ENCODE measurements around the gene P2RY2. TPM values are rescaled to one million over a fixed set of nuclear protein-coding genes. Genes with fewer than 3 reads are reported as not detected.
A peak's percentile ranks its signal among the peaks of the same experiment; 100 is the strongest.

The P2RY2 gene
- total RNA-seq, 2 experiments from 2014 or later, result not detected

- H3K4me1 ChIP-seq (ENCODE audit: insufficient read depth, low read length), result no peaks in the 10 kb centered on the region
- no peaks in the 10 kb centered on the region for H3K36me3 ChIP-seq (ENCODE audit: insufficient read depth, low read length)
- H3K27ac Mint-ChIP-seq, result no peak overlapping the region
- no peak for TF ChIP-seq CTCF (IDR thresholded peaks at IDR 0.05)
- intact Hi-C loops (cut with DNase I, micrococcal nuclease), result no loop called here
- H3K4me3 ChIP-seq (ENCODE audit: low read length), result no peak overlapping the region
- no peak overlapping the region for H3K4me3 Mint-ChIP-seq
- peaks cover 2% of the 10 kb centered on the region for H3K27me3 Mint-ChIP-seq
- POLR2A ChIA-PET, result no interaction called here
- no peak overlapping the region for H3K27ac ChIP-seq (ENCODE audit: low read depth in 1 of 2, low read length in 2 of 2)
- peaks cover 0 to 3% of the 10 kb centered on the region in 2 experiments for H3K27me3 ChIP-seq (ENCODE audit: control insufficient read depth in 1 of 2, insufficient read depth in 2 of 2, low read length in 2 of 2)
- no peaks in the 10 kb centered on the region for H3K4me1 Mint-ChIP-seq (ENCODE audit: low read depth)
- no peaks in the 10 kb centered on the region for H3K9me3 ChIP-seq (ENCODE audit: control insufficient read depth in 1 of 2, insufficient read depth in 1 of 2, low read length in 2 of 2)
- H3K36me3 Mint-ChIP-seq (ENCODE audit: low read depth), result no peaks in the 10 kb centered on the region
- DNase-seq, result no peak
- CTCF ChIA-PET, result no interaction called here
- no peak for ATAC-seq (ENCODE audit: poor library complexity)
- no peaks in the 10 kb centered on the region for H3K9me3 Mint-ChIP-seq
These were observed 7.8 kb downstream of the P2RY2 start for GRCh38 chr11:73225851-73226250.

GRCh38 chr11:73226297-73227006, 8.4 kb downstream of the P2RY2 start:
- TF ChIP-seq CTCF (IDR thresholded peaks at IDR 0.05), result no peak
- Histone ChIP-seq H3K9me3 (ENCODE audit: control insufficient read depth in 1 of 2, insufficient read depth in 1 of 2, low read length in 2 of 2) (no peaks in the 10 kb centered on the region), H3K36me3 (ENCODE audit: insufficient read depth, low read length) (no peaks in the 10 kb centered on the region), H3K27ac (ENCODE audit: low read depth in 1 of 2, low read length in 2 of 2) (no peak overlapping the region), H3K4me3 (ENCODE audit: low read length) (no peak overlapping the region), H3K27me3 (ENCODE audit: control insufficient read depth in 1 of 2, insufficient read depth in 2 of 2, low read length in 2 of 2) (peaks cover 0 to 3% of the 10 kb centered on the region in 2 experiments), H3K4me1 (ENCODE audit: insufficient read depth, low read length) (no peaks in the 10 kb centered on the region)
- POLR2A ChIA-PET, result no interaction called here
- no peak for DNase-seq
- CTCF ChIA-PET, result no interaction called here
- Mint-ChIP-seq H3K4me3 (no peak overlapping the region), H3K9me3 (no peaks in the 10 kb centered on the region), H3K36me3 (ENCODE audit: low read depth) (no peaks in the 10 kb centered on the region), H3K4me1 (ENCODE audit: low read depth) (no peaks in the 10 kb centered on the region), H3K27ac (no peak overlapping the region), H3K27me3 (no peaks in the 10 kb centered on the region)
- intact Hi-C loops (cut with DNase I, micrococcal nuclease), result no loop called here
- no peak for ATAC-seq (ENCODE audit: poor library complexity)

GRCh38 chr11:73227571-73228211, 9.6 kb downstream of the P2RY2 start:
- POLR2A ChIA-PET, result no interaction called here
- no peak overlapping the region for H3K27ac Mint-ChIP-seq
- H3K36me3 Mint-ChIP-seq (ENCODE audit: low read depth), result no peaks in the 10 kb centered on the region
- DNase-seq (peak in 1 of 14 experiments; percentile 14), ATAC-seq (ENCODE audit: poor library complexity) (no peak)
- no peaks in the 10 kb centered on the region for H3K27me3 Mint-ChIP-seq
- Histone ChIP-seq H3K4me3 (ENCODE audit: low read length) (no peak overlapping the region), H3K4me1 (ENCODE audit: insufficient read depth, low read length) (no peaks in the 10 kb centered on the region), H3K9me3 (ENCODE audit: control insufficient read depth in 1 of 2, insufficient read depth in 1 of 2, low read length in 2 of 2) (no peaks in the 10 kb centered on the region), H3K27me3 (ENCODE audit: control insufficient read depth in 1 of 2, insufficient read depth in 2 of 2, low read length in 2 of 2) (peaks cover 0 to 3% of the 10 kb centered on the region in 2 experiments), H3K36me3 (ENCODE audit: insufficient read depth, low read length) (no peaks in the 10 kb centered on the region), H3K27ac (ENCODE audit: low read depth in 1 of 2, low read length in 2 of 2) (no peak overlapping the region)
- no peaks in the 10 kb centered on the region for H3K4me1 Mint-ChIP-seq (ENCODE audit: low read depth)
- H3K4me3 Mint-ChIP-seq, result no peak overlapping the region
- TF ChIP-seq CTCF (IDR thresholded peaks at IDR 0.05), result no peak
- CTCF ChIA-PET, result no interaction called here
- intact Hi-C loops (cut with DNase I, micrococcal nuclease), result no loop called here
- no peaks in the 10 kb centered on the region for H3K9me3 Mint-ChIP-seq
